Lung (tissue), 12 donors: ENCODE measurements around the gene FOXO6. TPM values are rescaled to one million over a fixed set of nuclear protein-coding genes. Genes with fewer than 3 reads are reported as not detected.

Experiments used
- ATAC-seq: fragments of 200-7000 bp; cut with Tn5 transposase; one replicate; pipeline ENCODE4 v1.9.1; 2020; ENCODE audit warnings: moderate number of reproducible peaks; ENCODE audit not compliant: insufficient read depth, low FRiP score
- DNase-seq, 3 donors: peaks; one replicate each; pipeline ENCODE4 v3.0.0-alpha.2; 2013 to 2017
- H3K27ac ChIP-seq, 2 donors: one replicate each; pipeline ENCODE4 v1.5.1; 2013; ENCODE audit warnings: mild to moderate bottlenecking in 2 of 2, moderate library complexity in 2 of 2, control low read depth in 1 of 2, inconsistent platforms in 1 of 2, low read depth in 1 of 2, low read length in 1 of 2
- H3K27me3 ChIP-seq, 3 donors: one replicate each; pipeline ENCODE4 v1.5.1; 2013; ENCODE audit warnings: low read length in 2 of 3; ENCODE audit not compliant: control insufficient read depth in 3 of 3, insufficient read depth in 3 of 3
- H3K36me3 ChIP-seq, 4 donors: one replicate each; pipeline ENCODE4 v1.5.1; 2013; ENCODE audit warnings: low read length in 4 of 4, mild to moderate bottlenecking in 1 of 4, moderate library complexity in 1 of 4; ENCODE audit not compliant: control insufficient read depth in 4 of 4, insufficient read depth in 4 of 4
- H3K4me1 ChIP-seq, 5 donors: one replicate each; pipeline ENCODE4 v1.5.1; 2013; ENCODE audit warnings: low read length in 5 of 5, mild to moderate bottlenecking in 2 of 5, moderate library complexity in 1 of 5; ENCODE audit not compliant: control insufficient read depth in 5 of 5, insufficient read depth in 5 of 5
- H3K4me3 ChIP-seq: one replicate; pipeline ENCODE4 v1.5.1; 2013; ENCODE audit warnings: mild to moderate bottlenecking, control low read depth, moderate library complexity
- H3K9ac ChIP-seq, 2 donors: one replicate each; pipeline ENCODE4 v1.5.1; 2013; ENCODE audit warnings: low read length in 2 of 2, control low read depth in 1 of 2; ENCODE audit not compliant: insufficient read depth in 1 of 2
- H3K9me3 ChIP-seq, 4 donors: one replicate each; pipeline ENCODE4 v1.5.1; 2013; ENCODE audit warnings: low read length in 3 of 4, mild to moderate bottlenecking in 1 of 4, moderate library complexity in 1 of 4; ENCODE audit not compliant: control insufficient read depth in 4 of 4, insufficient read depth in 3 of 4
- CTCF ChIP-seq: IDR thresholded peaks from 2 replicates; pipeline ENCODE4 v1.5.1; 2012; ENCODE audit warnings: mild to moderate bottlenecking; ENCODE audit errors: control extremely low read depth, extremely low read depth
- WGBS, 2 donors: extraction: QIAGEN DNeasy Blood & Tissue Kit; methylation state at CpG; one replicate each; pipeline ENCODE4 v1.1.7; 2013; 5-methylcytosine and 5-hydroxymethylcytosine counted together
- polyA plus RNA-seq, 2 donors: library from polyadenylated mRNA; stranded (reverse); fragments of 200-250 nt; gene quantifications; one replicate each; pipeline ENCODE4 v1.2.1, GENCODE V29; 2013
- total RNA-seq, 2 donors: library from RNA; depleted of rRNA in 1 of 2; stranded (reverse); fragments of >200 nt in 1 of 2; gene quantifications; one replicate each; pipeline ENCODE4 v1.2.1, GENCODE V29; 2014 to 2021
- donor health status: control.
- donor health status: control.
- donor health status: Bipolar disorder and iron deficiency.
- donor health status: healthy.
- donor health status: DM: yes; HTN: yes; CAD: no.

FOXO6 gene
- total and polyA plus RNA-seq, 4 donors: 0.22 to 2.9 (median 0.86) TPM

- no peaks in the 10 kb centered on the region for H3K27me3 ChIP-seq
- peaks cover 0 to 5% (median 3%) of the 10 kb centered on the region in 5 donors for H3K4me1 ChIP-seq
- peak overlapping the region in 1 of 2 donors; percentile 17 for H3K27ac ChIP-seq
- H3K4me3 ChIP-seq: no peak overlapping the region
- no peak for ATAC-seq
- no peak overlapping the region for H3K9ac ChIP-seq
- TF ChIP-seq CTCF: no peak
- DNase-seq: no peak
- no peaks in the 10 kb centered on the region for H3K36me3 ChIP-seq
- no peaks in the 10 kb centered on the region for H3K9me3 ChIP-seq
- 90 to 95% methylated on average over 8 of the region's 8 CpGs for WGBS, 2 donors
These were observed 58.5 kb downstream of the FOXO6 start for GRCh38 chr1:41419584-41420295.

- H3K4me3 ChIP-seq: no peak overlapping the region
- peaks cover 0 to 5% (median 4%) of the 10 kb centered on the region in 5 donors for H3K4me1 ChIP-seq
- DNase-seq (no peak), ATAC-seq (no peak)
- WGBS, 2 donors: 92 to 93% methylated on average over 4 of the region's 4 CpGs
- no peaks in the 10 kb centered on the region for H3K36me3 ChIP-seq
- H3K9me3 ChIP-seq: no peaks in the 10 kb centered on the region
- H3K27ac ChIP-seq: no peak overlapping the region
- H3K9ac ChIP-seq: no peak overlapping the region
- no peaks in the 10 kb centered on the region for H3K27me3 ChIP-seq
- TF ChIP-seq CTCF: no peak
These were observed 59.1 kb downstream of the FOXO6 start for GRCh38 chr1:41420351-41420750.

DNA sequence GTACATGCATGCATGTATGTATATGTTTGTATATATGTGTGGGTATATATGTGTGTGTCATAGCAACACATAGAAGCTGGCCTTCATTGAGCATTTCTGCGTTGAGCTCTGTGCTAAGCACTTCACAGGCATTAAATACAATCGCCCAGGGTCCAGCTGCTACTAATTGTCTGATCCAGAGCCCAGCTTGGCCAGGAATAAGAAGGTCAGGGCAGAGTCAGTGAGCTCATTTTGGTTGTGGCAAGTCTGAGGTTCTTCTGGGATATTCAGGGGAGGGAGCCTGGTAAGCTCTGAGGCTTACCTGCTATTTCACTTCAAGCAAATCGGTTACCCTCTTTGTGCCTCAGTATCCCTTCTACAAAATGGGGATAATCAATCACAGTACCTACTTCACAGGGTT, 59.6 kb downstream of the FOXO6 start:
- Histone ChIP-seq H3K36me3 (no peaks in the 10 kb centered on the region), H3K4me1 (peaks cover 0 to 5% (median 4%) of the 10 kb centered on the region in 5 donors), H3K27me3 (no peaks in the 10 kb centered on the region), H3K9me3 (no peaks in the 10 kb centered on the region), H3K9ac (no peak overlapping the region), H3K4me3 (no peak overlapping the region), H3K27ac (no peak overlapping the region)
- TF ChIP-seq CTCF: no peak
- 84 to 88% methylated on average over 3 of the region's 3 CpGs for WGBS, 2 donors
- ATAC-seq (no peak), DNase-seq (no peak)

GRCh38 chr1:41422306-41422705, 61.1 kb downstream of the FOXO6 start:
- WGBS, 2 donors: 89 to 90% methylated on average over 6 of the region's 6 CpGs
- H3K4me1 ChIP-seq: peaks cover 0 to 11% (median 5%) of the 10 kb centered on the region in 5 donors
- no peak overlapping the region for H3K9ac ChIP-seq
- H3K27ac ChIP-seq: no peak overlapping the region
- ATAC-seq: no peak
- no peaks in the 10 kb centered on the region for H3K36me3 ChIP-seq
- no peaks in the 10 kb centered on the region for H3K9me3 ChIP-seq
- no peak for TF ChIP-seq CTCF
- H3K4me3 ChIP-seq: no peak overlapping the region
- DNase-seq: no peak
- H3K27me3 ChIP-seq: no peaks in the 10 kb centered on the region
